ENCODE measurements around the gene ERC2.

ERC2 gene

GRCh38 chr3:56424885-56425284, 43.4 kb downstream of the ERC2 start:
- DNase-seq (ENCODE audit: low spot score): no peak

DNA sequence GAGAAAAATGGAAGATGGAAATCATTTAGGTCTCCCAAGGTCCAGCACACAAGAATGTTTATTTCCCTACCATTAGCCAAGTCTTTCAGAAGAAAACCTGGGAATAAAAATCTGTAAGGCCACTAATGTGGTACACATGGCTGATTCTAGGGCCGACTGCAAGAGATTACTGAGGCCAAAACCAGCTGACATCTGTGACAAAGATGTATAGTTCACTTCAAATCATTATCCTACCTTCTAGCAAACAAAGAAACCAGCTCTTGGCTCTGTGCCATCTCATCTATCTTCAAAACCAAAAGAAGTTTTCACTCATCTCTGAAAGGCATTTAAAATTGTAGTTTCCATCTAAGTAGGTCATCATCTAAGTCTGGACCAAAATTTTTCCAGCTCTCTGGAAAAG, 43.9 kb downstream of the ERC2 start:
- no peak for DNase-seq (ENCODE audit: low spot score)

DNA sequence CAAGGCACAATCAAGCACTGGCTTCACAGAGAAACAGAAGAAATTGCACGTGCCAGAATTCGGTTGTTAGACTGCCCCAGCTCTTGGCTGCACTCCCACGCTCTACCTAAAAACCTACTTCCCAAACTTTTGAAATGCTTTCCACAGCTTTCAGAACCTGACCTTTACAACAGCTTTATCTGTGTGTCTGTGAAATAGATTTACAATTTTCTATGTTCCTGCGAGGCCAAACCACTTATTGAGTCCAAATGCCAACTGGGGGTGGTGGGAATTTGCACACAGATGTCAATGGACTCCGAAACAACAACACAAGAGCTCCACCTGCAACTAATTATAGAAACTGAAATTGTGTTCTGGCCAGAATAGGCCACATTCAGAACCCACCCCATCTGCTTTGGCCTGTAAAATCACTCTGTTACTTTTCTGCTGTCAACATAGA, 44.6 kb downstream of the ERC2 start:
- no peak for DNase-seq (ENCODE audit: low spot score)

GRCh38 chr3:56422316-56422715, 46.0 kb downstream of the ERC2 start:
- no peak for DNase-seq (ENCODE audit: low spot score)

- no peak for DNase-seq (ENCODE audit: low spot score)
These were observed 47.1 kb downstream of the ERC2 start for GRCh38 chr3:56421205-56421604.

DNA sequence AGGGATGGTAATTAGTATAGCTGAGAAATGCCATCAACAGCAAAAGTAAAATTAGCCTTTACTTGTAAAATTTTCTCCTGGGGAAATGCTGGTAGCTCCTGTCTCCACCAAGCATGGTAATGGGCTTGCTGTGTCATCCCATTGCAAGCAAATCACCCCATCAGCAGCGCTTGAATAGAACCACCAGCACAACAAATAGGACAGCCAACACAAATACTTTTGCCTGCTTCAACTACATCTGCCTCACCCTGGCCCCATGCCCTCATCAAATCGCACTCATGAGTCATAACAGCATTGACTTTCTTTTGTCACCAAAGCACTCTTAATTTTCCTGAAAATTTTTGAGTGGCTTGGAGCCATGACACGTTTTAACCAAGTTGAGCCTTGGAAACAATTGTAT, 52.6 kb downstream of the ERC2 start:
- DNase-seq (ENCODE audit: low spot score): no peak

- no peak for DNase-seq (ENCODE audit: low spot score)
These were observed 54.4 kb downstream of the ERC2 start for GRCh38 chr3:56413911-56414310.

GRCh38 chr3:56411166-56411565, 57.1 kb downstream of the ERC2 start:
- DNase-seq (ENCODE audit: low spot score): no peak

GRCh38 chr3:56410576-56410975, 57.7 kb downstream of the ERC2 start:
- DNase-seq (ENCODE audit: low spot score): no peak

- DNase-seq (ENCODE audit: low spot score): no peak
These were observed 58.5 kb downstream of the ERC2 start for GRCh38 chr3:56409790-56410189.

DNA sequence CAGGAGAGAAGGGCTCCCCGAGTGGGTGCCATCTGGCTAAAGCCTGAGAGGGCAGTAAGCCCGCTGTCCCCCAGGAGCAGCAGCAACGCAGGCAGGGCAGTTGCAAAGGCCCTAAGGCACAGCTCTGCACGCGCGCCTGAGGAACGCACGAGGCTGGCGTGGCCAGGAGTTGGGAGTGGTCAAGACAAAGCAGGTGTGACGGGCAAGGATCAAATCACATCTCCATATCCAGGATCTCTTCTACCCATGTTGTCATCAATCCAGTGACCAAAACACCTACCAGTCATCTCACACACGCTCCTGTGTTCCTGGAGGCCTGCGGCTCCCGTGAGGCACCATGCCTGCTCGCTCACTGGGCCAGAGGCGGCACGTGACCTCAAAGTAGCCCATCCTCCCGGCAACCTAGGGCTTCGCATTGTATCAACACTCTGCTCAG, 59.5 kb downstream of the ERC2 start:
- no peak for DNase-seq (ENCODE audit: low spot score)

DNA sequence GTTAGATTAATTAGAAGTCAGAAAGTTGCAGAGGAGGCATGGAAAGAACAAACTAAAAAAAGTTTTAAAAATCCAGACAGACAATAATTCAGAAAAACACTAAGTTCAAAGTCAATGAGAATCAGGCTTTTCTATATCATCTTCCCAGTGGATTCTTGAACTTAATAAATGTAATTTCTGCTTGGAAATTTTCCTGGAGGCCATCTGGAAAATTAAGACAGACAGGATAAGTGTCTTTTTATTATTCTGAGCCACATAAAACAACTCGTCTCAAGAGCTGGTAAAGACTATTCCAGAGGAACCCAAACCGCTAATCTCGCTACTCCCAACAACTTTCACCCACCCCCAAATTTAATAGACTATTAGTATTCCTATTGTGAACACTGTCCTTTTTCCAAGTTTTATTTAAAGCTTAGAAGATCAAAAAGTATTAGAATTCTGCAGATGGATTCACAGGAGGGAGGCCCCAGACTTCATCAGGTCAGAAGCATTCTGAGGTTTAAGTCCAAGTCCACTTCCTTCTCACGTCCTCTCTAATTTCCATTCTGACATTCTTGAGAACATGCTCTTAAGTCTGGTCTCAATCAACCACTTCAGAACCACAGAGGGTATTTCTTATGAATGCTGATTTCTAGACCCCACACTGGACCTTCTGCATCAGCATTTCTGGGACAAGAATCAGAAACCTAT, 61.3 kb downstream of the ERC2 start:
- DNase-seq (ENCODE audit: low spot score): no peak

GRCh38 chr3:56404884-56405283, 63.4 kb downstream of the ERC2 start:
- no peak for DNase-seq (ENCODE audit: low spot score)

GRCh38 chr3:56398659-56399058, 69.6 kb downstream of the ERC2 start:
- no peak for DNase-seq (ENCODE audit: low spot score)

- no peak for DNase-seq (ENCODE audit: low spot score)
These were observed 70.5 kb downstream of the ERC2 start for GRCh38 chr3:56397798-56398197.

GRCh38 chr3:56389183-56389830, 79.0 kb downstream of the ERC2 start:
- DNase-seq (ENCODE audit: low spot score): no peak

GRCh38 chr3:56383092-56383491, 85.2 kb downstream of the ERC2 start:
- DNase-seq (ENCODE audit: low spot score): no peak

- no peak for DNase-seq (ENCODE audit: low spot score)
These were observed 88.5 kb downstream of the ERC2 start for GRCh38 chr3:56379723-56380287.

DNA sequence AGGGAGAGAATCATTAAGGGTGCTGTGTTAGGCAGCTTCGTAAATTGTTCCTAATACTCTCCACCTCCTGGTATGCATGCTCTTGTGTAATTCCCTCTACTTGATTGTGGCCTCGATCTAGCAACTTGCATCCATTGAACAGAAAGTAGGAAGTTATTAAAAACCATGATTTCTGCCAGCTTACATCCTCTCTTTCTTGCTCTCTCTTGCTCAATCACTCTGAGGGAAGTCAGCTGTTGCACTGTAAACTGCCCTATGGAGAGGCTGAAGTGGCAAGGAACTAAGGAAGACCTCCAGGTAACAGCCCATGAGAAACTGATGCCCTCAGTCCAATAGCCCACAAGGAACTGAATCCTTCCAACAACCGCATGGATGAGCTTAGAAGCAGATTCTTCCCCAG, 92.6 kb downstream of the ERC2 start:
- no peak for DNase-seq (ENCODE audit: low spot score)

DNA sequence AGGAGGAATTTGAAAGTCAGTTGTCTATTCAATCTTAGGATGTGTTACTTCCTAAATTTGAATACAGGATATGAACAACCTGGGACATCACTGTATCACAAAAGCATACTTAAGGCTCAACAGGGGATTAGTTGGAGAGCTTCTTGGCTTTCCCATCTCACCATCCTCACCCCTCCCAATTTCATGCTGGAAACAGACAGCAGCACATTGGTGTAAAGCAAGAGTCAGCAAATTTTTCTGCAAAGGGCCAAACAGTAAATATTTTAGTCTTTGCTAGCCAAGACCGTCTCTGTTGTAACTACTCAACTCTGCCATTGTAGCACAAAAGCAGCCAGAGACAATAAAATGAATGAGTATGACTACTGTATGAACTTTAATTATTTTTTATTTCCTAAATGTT, 94.9 kb downstream of the ERC2 start:
- no peak for DNase-seq (ENCODE audit: low spot score)

DNA sequence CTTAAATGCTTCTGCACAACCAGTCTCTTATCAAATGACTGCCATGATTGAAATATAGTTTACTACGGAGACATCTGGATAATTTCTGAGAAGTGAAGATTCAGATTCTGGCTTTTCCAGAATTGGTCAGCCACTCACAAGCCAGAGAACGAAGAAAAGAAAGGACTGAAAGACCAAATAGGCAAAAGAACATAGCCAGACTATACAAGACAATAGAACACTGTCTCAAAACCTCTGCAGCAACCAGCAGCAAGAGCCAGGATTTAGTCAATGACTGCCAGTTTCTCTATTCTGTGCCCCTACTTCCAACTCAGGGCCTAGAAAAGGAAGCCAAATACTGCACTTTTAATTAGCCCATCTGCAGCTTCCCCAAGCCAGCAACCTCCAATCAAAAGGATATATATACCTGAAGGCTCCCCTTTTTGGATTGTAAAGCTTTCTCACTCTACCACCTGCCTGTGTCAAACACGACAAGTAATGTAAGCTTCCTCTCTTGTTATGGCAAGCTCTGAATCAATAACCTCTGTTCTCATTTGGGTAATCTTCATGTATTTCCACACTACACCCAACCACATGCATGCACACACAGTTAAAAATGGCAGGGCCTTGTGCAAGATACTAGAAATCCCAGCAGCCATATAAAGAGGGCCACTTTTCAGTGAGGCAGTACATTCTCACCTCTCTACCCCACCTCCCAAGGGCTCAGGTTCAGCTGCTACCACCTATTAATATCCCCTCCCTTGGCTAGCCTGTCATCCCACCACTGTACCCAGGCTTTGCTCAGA, 97.1 kb downstream of the ERC2 start:
- DNase-seq (ENCODE audit: low spot score): no peak

GRCh38 chr3:56369914-56370313, 98.4 kb downstream of the ERC2 start:
- no peak for DNase-seq (ENCODE audit: low spot score)

DNA sequence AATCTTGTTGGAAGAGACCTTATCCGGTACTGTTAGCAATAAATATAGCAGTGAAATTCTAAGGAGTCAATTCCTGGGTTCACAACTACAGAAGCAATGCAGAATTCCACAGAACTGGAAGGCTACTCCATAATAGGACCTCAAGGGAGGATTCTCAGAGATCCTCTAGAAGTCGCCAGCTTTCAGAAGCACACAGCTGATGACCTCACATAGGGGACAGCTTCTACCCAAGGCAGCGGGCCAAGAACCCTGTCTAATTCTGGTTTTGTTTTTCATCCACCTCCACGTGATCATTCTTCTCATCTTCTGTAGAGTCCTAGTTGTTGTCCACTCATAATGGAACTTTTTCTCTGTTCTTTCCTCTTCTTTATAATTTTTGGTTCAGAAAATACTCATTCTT, 99.4 kb downstream of the ERC2 start:
- DNase-seq (ENCODE audit: low spot score): no peak
